CD14-positive monocyte (primary cell): ENCODE data around the gene ADGRF3. TPM values are rescaled to one million over a fixed set of nuclear protein-coding genes. Genes with fewer than 3 reads are reported as not detected.

ENCODE experiments used
- DNase-seq, 3 donors: peaks; one replicate each; pipeline ENCODE4 v3.0.0-alpha.2; 2011 to 2022
- H2AFZ ChIP-seq: 2 replicates; pipeline ENCODE4 v1.6.0; 2012; ENCODE audit warnings: mild to moderate bottlenecking, low read depth, low read length, inconsistent platforms; ENCODE audit not compliant: insufficient read depth, poor library complexity, severe bottlenecking
- H3K27ac ChIP-seq, 2 donors: 1 replicate in 1 of 2; 2 replicates in 1 of 2; pipeline ENCODE4 v1.5.1; 2012 to 2013; ENCODE audit warnings: low read length in 2 of 2, control low read depth in 1 of 2, inconsistent platforms in 1 of 2, low read depth in 1 of 2, mild to moderate bottlenecking in 1 of 2
- H3K27me3 ChIP-seq, 2 donors: one replicate each; pipeline versions ENCODE4 v1.6.0 to v1.6.1; 2011 to 2013; ENCODE audit warnings: low read length in 2 of 2; ENCODE audit not compliant: control insufficient read depth in 2 of 2, insufficient read depth in 2 of 2
- H3K36me3 ChIP-seq, 2 donors: replicated peaks in 1 of 2; 1 replicate in 1 of 2; 2 replicates in 1 of 2; pipeline versions ENCODE4 v1.5.1 to v1.6.1; 2012 to 2013; ENCODE audit warnings: low read length in 2 of 2, control low read depth in 1 of 2, inconsistent platforms in 1 of 2, mild to moderate bottlenecking in 1 of 2; ENCODE audit not compliant: insufficient read depth in 2 of 2, control insufficient read depth in 1 of 2
- H3K4me1 ChIP-seq, 2 donors: 1 replicate in 1 of 2; 2 replicates in 1 of 2; pipeline versions ENCODE4 v1.5.1 to v1.6.1; 2012 to 2013; ENCODE audit warnings: low read length in 2 of 2, control low read depth in 1 of 2, inconsistent platforms in 1 of 2, mild to moderate bottlenecking in 1 of 2, moderate library complexity in 1 of 2; ENCODE audit not compliant: insufficient read depth in 2 of 2, control insufficient read depth in 1 of 2
- H3K4me2 ChIP-seq: replicated peaks from 2 replicates; pipeline ENCODE3; 2012; ENCODE audit warnings: low read length, moderate library complexity, mild to moderate bottlenecking; ENCODE audit not compliant: poor library complexity, severe bottlenecking; ENCODE audit errors: extremely low read depth
- H3K4me3 ChIP-seq, 3 experiments: fragments of 200-600 bp in 1 of 3; sonication (generic) in 1 of 3; replicated peaks in 1 of 3; 1 replicate in 2 of 3; 2 replicates in 1 of 3; pipeline ENCODE4 v1.5.1; 2011 to 2013; ENCODE audit warnings: low read length in 3 of 3, mild to moderate bottlenecking in 3 of 3, control low read depth in 2 of 3, low read depth in 2 of 3, inconsistent platforms in 1 of 3, moderate library complexity in 1 of 3
- H3K79me2 ChIP-seq: 2 replicates; pipeline ENCODE4 v1.6.0; 2012; ENCODE audit warnings: mild to moderate bottlenecking, control low read depth, inconsistent platforms, low read length, moderate library complexity; ENCODE audit not compliant: insufficient read depth
- H3K9ac ChIP-seq: 2 replicates; pipeline ENCODE4 v1.6.0; 2017; ENCODE audit warnings: low read length, mild to moderate bottlenecking; ENCODE audit not compliant: insufficient read depth, poor library complexity, severe bottlenecking
- H3K9me3 ChIP-seq, 2 donors: replicated peaks in 1 of 2; 1 replicate in 1 of 2; 2 replicates in 1 of 2; pipeline versions ENCODE4 v1.5.1 to v1.6.1; 2012 to 2013; ENCODE audit warnings: low read length in 2 of 2, control low read depth in 1 of 2; ENCODE audit not compliant: control insufficient read depth in 1 of 2, insufficient read depth in 1 of 2
- H4K20me1 ChIP-seq: 2 replicates; pipeline ENCODE4 v1.6.0; 2012; ENCODE audit warnings: mild to moderate bottlenecking, low read length, control low read depth, moderate library complexity; ENCODE audit not compliant: insufficient read depth
- H3K27ac Mint-ChIP-seq, 7 donors: one replicate each; pipeline ENCODE4 v1.8.0; 2020; ENCODE audit warnings: mild to moderate bottlenecking in 7 of 7, mixed read lengths in 7 of 7, moderate library complexity in 6 of 7, inconsistent platforms in 2 of 7
- H3K27me3 Mint-ChIP-seq, 3 donors: one replicate each; pipeline ENCODE4 v1.8.0; 2021 to 2022; ENCODE audit warnings: low read depth in 3 of 3, mild to moderate bottlenecking in 3 of 3, mixed read lengths in 3 of 3, moderate library complexity in 3 of 3, inconsistent platforms in 1 of 3
- H3K36me3 Mint-ChIP-seq, 2 donors: one replicate each; pipeline ENCODE4 v1.8.0; 2020; ENCODE audit warnings: mixed read lengths in 2 of 2, inconsistent platforms in 1 of 2, mild to moderate bottlenecking in 1 of 2
- H3K4me1 Mint-ChIP-seq: one replicate; pipeline ENCODE4 v1.8.0; 2020; ENCODE audit warnings: mild to moderate bottlenecking, mixed read lengths
- H3K4me3 Mint-ChIP-seq, 2 donors: one replicate each; pipeline ENCODE4 v1.8.0; 2020; ENCODE audit warnings: mild to moderate bottlenecking in 2 of 2, mixed read lengths in 2 of 2, moderate library complexity in 1 of 2
- H3K9me3 Mint-ChIP-seq, 7 donors: one replicate each; pipeline ENCODE4 v1.8.0; 2020 to 2022; ENCODE audit warnings: mixed read lengths in 7 of 7, mild to moderate bottlenecking in 6 of 7, moderate library complexity in 6 of 7, inconsistent platforms in 2 of 7
- WGBS: methylation state at CpG from one replicate; pipeline ENCODE4 v1.1.5; 2013; ENCODE audit warnings: missing lambda C conversion rate; ENCODE audit not compliant: insufficient coverage; 5-methylcytosine and 5-hydroxymethylcytosine counted together
- intact Hi-C, 2 donors: fragments of 100-400 bp; cut with micrococcal nuclease; formaldehyde crosslinking; loops; one replicate each; pipeline versions ENCODE4 v1.15.0 to v1.15.1; 2023
- polyA plus RNA-seq, 3 donors: library from polyadenylated mRNA; depleted of rRNA in 1 of 3; unstranded in 2 of 3; stranded (reverse) in 1 of 3; fragments of 300-500 nt in 2 of 3; fragments of >200 nt in 1 of 3; fragmentation: Illumina TruSeq in 2 of 3; gene quantifications; 1 replicate in 2 of 3; 2 replicates in 1 of 3; pipeline ENCODE4 v1.2.3, GENCODE V29; 2012 to 2021
- TF ChIP-seq, protein P1 (sequence below): fragments of 200-600 bp; IDR thresholded peaks from one replicate; pipeline ENCODE4 v1.8.0; 2022; ENCODE audit warnings: antibody characterized with exemption, mild to moderate bottlenecking

The ADGRF3 gene
- polyA plus RNA-seq, 3 donors = 0.33 TPM; not detected in 2

DNA sequence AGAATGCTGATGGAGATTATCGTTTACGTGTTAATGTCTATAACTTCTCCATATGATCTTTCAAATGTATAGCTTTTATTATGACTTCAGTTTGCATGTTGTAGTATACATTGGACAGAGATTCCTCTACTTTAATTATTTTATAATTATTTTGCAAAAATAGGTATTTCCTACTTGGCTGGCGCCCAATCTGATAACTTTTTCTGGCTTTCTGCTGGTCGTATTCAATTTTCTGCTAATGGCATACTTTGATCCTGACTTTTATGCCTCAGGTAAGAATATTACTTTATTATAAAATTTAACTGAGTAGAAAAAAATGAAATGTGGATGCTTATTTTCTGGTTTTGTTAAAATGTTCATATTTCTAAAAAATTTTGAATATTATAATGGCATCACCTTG, 18.1 kb upstream of the ADGRF3 start:
- peaks cover 5% of the 10 kb centered on the region for H4K20me1 ChIP-seq
- H3K27ac ChIP-seq = no peak overlapping the region
- Mint-ChIP-seq H3K9me3 (peaks cover 0 to 2% (median 0%) of the 10 kb centered on the region in 7 donors), H3K27me3 (no peaks in the 10 kb centered on the region), H3K27ac (no peak overlapping the region), H3K4me1 (no peaks in the 10 kb centered on the region), H3K4me3 (no peak overlapping the region), H3K36me3 (peaks cover 32 to 36% of the 10 kb centered on the region in 2 donors)
- no peaks in the 10 kb centered on the region for H3K9me3 ChIP-seq
- no peak for DNase-seq
- H3K27me3 ChIP-seq = no peaks in the 10 kb centered on the region
- no peak overlapping the region for H3K9ac ChIP-seq
- H3K4me2 ChIP-seq = no peak overlapping the region
- intact Hi-C loops = no loop called here
- H3K4me3 ChIP-seq = no peak overlapping the region
- H3K36me3 ChIP-seq = peaks cover 32 to 44% of the 10 kb centered on the region in 2 donors
- no CpG with 5 or more reads among the region's 4 CpGs for WGBS
- TF ChIP-seq, protein P1, sequence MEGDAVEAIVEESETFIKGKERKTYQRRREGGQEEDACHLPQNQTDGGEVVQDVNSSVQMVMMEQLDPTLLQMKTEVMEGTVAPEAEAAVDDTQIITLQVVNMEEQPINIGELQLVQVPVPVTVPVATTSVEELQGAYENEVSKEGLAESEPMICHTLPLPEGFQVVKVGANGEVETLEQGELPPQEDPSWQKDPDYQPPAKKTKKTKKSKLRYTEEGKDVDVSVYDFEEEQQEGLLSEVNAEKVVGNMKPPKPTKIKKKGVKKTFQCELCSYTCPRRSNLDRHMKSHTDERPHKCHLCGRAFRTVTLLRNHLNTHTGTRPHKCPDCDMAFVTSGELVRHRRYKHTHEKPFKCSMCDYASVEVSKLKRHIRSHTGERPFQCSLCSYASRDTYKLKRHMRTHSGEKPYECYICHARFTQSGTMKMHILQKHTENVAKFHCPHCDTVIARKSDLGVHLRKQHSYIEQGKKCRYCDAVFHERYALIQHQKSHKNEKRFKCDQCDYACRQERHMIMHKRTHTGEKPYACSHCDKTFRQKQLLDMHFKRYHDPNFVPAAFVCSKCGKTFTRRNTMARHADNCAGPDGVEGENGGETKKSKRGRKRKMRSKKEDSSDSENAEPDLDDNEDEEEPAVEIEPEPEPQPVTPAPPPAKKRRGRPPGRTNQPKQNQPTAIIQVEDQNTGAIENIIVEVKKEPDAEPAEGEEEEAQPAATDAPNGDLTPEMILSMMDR = no peak
- no peak overlapping the region for H2AFZ ChIP-seq
- peaks cover 37% of the 10 kb centered on the region for H3K79me2 ChIP-seq
- no peaks in the 10 kb centered on the region for H3K4me1 ChIP-seq

DNA sequence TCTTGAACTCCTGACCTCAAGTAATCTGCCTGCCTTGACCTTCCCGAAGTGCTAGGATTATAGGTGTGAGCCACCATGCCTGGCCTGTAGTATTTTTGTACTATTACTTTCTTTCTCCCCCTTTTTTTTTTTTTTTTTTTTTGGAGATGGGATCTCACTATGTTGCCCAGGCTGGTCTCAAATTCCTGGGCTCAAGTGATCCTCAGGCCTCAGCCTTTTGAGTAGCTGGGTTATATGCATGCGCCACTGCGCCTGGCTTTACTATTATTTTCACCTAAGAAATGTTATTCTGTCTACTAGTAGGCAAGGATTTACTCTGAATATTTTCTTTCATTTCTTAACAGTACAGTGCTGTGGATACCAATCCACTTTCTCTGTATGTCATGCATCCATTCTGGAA, 17.4 kb upstream of the ADGRF3 start:
- WGBS = no CpG with 5 or more reads among the region's 3 CpGs
- Mint-ChIP-seq H3K4me1 (no peaks in the 10 kb centered on the region), H3K36me3 (peaks cover 25 to 31% of the 10 kb centered on the region in 2 donors), H3K27me3 (no peaks in the 10 kb centered on the region), H3K27ac (no peak overlapping the region), H3K4me3 (no peak overlapping the region), H3K9me3 (no peaks in the 10 kb centered on the region)
- Histone ChIP-seq H3K79me2 (peaks cover 44% of the 10 kb centered on the region), H3K36me3 (peaks cover 28 to 37% of the 10 kb centered on the region in 2 donors), H3K4me1 (no peaks in the 10 kb centered on the region), H4K20me1 (peaks cover 12% of the 10 kb centered on the region), H2AFZ (no peak overlapping the region), H3K9ac (no peak overlapping the region), H3K4me2 (no peak overlapping the region), H3K27ac (no peak overlapping the region), H3K4me3 (no peak overlapping the region), H3K27me3 (no peaks in the 10 kb centered on the region), H3K9me3 (no peaks in the 10 kb centered on the region)
- intact Hi-C loops = no loop called here
- TF ChIP-seq, protein P1 = no peak
- DNase-seq = no peak
